Hypothalamus (tissue), 51 donors: ENCODE measurements around the gene OPCML.

Source experiments
- DNase-seq, 51 donors: peaks; one replicate each; lab custom pipeline; 2025; lab: John Stamatoyannopoulos, UW

OPCML gene

DNA sequence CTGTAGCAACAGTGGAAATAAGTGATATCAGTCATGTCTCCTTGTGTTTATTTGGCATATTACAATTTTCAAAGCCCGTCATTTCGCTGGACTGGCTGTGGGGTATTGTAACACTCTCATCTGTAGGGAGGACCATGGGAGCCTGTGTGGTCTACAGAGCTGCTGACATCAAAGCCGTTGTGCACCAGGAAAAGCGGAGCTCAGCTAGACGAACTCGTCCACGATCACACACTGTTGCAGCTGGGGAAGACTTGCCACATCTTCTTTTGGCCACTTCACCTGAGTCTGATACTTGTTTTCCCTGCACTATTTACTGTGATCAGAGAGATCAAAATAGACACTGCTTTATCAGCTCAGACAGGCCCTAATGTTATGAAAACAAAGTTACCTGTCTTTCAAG, 741.3 kb downstream of the OPCML start:
- no peak for DNase-seq

GRCh38 chr11:132790466-132790865, 741.8 kb downstream of the OPCML start:
- no peak for DNase-seq

GRCh38 chr11:132788816-132789325, 743.4 kb downstream of the OPCML start:
- DNase-seq = no peak

- DNase-seq = no peak
Measured at GRCh38 chr11:132785878-132786277, 746.4 kb downstream of the OPCML start.

DNA sequence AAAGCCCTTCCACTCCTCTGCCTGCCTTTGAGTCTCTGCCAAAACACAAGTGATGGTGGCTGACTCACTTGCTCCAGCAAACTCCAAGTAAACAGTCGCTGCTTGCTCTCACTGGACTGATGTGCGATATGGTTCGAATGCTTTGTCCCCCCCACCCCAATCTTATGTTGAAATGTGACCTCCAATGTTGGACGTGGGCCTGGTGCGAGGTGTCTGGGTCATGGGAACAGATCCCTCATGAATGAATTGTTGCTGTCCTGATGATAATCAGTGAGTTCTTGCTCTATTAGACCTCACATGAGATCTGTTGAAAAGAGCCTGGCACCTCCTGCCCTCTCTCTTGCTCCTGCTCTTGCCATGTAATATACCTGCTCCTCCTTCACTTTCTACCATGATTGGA, 747.9 kb downstream of the OPCML start:
- DNase-seq = no peak

DNA sequence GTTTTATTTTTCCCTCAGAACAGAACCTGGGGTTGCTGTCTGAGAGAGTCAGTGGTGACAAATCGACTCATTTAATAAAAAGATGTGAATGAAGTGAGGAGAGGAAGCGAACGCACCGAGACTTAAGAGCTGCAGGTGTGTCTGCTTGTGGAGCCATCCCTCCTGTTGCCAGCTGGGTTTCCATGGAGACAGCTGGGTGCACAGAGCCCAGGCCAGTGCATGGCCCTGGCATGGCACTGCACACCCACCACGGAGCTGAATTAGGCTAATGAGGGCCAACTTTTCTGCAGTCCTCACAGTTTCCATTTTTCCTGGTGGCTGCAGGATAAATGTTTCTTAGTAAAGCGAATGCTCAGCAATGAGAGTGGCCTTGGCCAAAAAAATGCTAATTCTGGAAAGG, 750.2 kb downstream of the OPCML start:
- DNase-seq = no peak

GRCh38 chr11:132780046-132780445, 752.3 kb downstream of the OPCML start:
- no peak for DNase-seq

- no peak for DNase-seq
Measured at GRCh38 chr11:132779497-132779896, 752.8 kb downstream of the OPCML start.

DNA sequence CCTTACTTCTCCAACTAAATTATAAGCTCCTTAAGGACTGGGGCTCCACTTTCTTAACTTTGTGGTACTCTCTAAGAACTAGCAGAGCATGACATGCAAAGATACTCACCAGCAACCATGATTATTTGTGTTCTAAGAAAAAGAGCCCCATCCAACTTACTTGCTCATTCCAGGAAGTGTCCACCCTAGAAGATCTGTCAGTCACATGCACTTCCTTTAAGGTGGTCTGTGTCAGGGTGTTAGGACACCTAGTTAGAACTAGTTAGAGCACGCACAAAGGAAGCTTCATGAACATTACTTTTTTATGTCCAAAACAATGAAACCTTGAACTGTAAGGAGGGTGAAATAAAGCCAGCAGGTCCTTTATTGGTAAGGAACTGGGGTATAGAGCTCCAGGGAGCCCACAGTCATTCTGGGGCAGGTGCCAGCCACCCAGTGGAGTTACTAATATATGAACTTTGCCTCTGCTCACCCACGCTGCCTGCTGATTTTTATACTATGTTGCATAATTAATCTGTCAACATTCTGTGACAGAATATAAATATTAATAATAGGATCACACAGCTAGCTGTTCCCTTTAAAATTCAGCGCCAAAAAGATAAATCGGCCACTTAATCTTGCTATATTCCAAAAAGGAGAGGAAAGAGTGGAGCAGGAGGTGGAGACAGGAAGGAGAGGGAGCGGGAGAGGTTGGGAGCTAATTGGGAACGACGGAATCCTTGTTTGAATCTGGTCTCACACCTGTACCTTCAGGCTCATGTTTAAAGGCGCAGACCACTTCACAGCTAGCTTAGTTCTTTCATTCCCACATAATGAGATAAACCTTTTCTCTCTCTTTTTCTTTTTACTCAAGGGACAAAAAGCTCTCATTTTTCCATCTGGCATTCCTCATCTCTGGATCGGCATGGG, 755.0 kb downstream of the OPCML start:
- no peak for DNase-seq

DNA sequence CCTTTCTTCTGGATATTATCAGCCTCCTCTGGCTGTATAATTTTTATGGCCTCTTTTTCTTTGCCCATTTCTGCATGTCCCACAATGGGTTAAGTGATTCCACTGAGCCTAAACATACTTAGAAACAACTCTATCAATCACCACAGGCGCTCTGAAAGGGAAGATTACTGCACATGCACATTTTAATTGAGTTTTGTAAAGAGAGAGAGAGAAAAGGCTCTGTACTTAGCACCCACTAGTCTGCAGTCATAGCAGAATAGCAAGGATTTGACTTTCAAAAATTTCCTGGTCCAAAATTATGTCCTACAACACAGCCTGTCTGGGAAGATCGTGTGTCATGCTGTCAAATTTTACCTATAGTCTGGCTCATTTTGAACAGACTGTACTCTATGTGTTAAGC, 758.5 kb downstream of the OPCML start:
- DNase-seq = no peak

- no peak for DNase-seq
Measured at GRCh38 chr11:132772703-132773545, 759.4 kb downstream of the OPCML start.

DNA sequence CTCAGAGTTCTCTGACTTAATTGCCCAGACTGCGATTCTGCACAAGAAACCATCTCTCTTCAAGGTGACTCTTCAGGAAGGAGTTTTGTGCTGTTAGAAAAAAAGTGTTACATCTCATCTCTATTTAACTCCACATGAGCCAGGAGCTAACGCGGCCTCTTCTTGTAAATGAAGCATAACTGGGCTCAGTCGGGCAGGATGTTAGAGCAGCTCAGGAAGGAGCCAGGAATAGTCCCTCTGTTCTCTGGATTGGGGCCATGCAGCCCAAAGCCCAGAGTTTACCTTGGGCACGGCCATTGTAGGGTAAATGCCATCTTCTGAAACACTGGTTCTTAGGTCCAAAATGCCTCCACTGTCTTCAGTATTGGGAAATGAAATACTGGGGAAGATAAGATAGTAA, 760.6 kb downstream of the OPCML start:
- DNase-seq = no peak

- DNase-seq = no peak
Measured at GRCh38 chr11:132770829-132771530, 761.3 kb downstream of the OPCML start.

GRCh38 chr11:132763503-132763902, 768.8 kb downstream of the OPCML start:
- DNase-seq = no peak

- DNase-seq = no peak
Measured at GRCh38 chr11:132755934-132756333, 776.4 kb downstream of the OPCML start.

- no peak for DNase-seq
Measured at GRCh38 chr11:132751516-132752250, 780.6 kb downstream of the OPCML start.

GRCh38 chr11:132746305-132746704, 786.0 kb downstream of the OPCML start:
- no peak for DNase-seq

DNA sequence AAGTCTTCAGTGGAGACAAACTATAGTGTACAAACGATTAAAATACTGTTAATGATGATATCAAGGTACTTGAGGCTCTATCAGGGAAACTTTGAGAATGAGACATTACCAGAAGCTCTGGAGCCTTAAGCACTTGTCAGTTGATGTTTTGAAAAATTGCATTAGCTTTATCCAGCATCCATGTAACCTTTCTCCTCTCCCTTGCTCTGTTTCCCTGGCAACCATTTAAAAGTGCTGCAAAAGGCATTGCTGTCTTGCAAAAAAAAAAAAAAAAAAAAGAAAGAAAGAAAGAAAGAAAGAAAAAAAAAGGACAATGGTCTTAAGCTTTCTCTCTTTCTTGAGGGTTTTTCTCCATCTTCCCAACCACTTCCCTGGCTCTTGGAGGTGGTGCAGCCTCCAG, 787.0 kb downstream of the OPCML start:
- DNase-seq = no peak

GRCh38 chr11:132744771-132745170, 787.5 kb downstream of the OPCML start:
- no peak for DNase-seq

- DNase-seq = no peak
Measured at GRCh38 chr11:132743601-132744000, 788.7 kb downstream of the OPCML start.
